Activated CD4-positive, alpha-beta T cell treated with anti-CD3 and anti-CD28 coated beads for 24 hours (primary cell): ENCODE data around the gene STRADB.
"Not testable (repeated sequence)": the region's sequence is repeated elsewhere in the genome, so short reads cannot be mapped to it uniquely, and the experiment has no call there.

ENCODE experiments used
- DNase-seq, 2 donors: peaks; one replicate each; pipeline ENCODE4 v3.0.0-alpha.2; 2020; ENCODE audit warnings: low read depth in 2 of 2

Gene STRADB

DNA sequence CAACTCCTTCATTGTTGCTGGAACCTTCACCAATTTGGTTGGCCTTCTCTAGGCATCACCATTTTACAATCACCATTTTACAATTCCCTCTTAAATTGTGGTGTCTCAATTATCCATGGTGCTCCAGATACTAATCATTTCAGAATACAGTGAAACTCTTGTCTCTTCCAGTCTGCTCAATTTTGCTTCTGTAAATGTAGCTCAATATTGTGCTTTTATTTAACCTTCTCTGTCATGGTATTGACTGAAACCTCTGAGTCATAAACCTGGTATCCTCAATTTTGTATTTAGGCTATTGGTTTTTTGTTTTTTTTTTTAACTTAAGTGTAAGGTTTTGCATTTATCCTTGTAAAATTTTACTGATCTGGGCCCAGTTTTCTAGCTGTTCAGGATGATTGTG is 16.1 kb downstream of the STRADB start:
- DNase-seq: no peak

DNA sequence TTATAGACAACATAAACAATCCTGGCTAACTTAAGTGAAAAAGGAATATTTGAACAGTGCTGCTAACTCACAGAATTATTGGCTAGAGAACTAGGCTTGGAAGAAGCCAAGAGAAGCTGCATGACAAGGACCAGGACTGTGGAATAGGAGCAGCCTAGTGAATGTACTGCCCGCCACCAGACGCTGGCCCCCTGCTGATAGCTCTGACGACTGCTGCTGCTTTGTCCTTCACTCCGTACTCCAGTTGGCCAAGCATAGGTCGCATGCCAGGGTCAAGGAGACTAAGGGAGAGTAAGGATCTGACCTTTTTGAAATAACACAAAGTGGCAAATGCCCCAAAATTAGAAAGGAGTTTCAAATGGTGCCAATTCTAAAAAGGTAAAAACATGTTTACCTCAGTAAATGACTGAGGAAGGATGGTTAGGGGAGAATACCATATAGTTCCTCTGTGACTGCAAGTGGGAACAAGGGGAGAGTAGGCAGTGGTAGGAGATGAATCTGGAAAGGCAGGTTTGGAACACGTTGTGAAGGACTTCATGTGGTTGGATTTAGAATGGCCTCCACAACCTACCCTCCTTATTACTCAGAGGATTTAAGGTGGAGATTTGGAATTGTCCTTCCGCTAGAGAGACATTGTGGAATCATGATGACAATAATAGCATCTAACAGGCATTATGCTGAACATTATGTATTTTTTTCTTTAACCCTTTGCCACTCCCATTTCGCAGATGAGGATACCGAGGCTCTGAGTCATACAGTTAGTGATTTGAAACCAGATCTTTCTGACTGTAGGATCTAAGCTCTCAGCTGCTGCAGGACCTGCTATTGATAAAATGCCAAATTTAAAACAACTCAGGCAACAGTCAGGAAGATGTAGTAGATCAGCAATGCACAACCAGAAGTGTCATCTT is 19.5 kb downstream of the STRADB start:
- no peak for DNase-seq

GRCh38 chr2:201471732-201472393 is 20.3 kb downstream of the STRADB start:
- DNase-seq: no peak

- no peak for DNase-seq
Observed at GRCh38 chr2:201472411-201472810, 20.9 kb downstream of the STRADB start.

GRCh38 chr2:201482543-201482942 is 31.0 kb downstream of the STRADB start:
- DNase-seq: no peak

DNA sequence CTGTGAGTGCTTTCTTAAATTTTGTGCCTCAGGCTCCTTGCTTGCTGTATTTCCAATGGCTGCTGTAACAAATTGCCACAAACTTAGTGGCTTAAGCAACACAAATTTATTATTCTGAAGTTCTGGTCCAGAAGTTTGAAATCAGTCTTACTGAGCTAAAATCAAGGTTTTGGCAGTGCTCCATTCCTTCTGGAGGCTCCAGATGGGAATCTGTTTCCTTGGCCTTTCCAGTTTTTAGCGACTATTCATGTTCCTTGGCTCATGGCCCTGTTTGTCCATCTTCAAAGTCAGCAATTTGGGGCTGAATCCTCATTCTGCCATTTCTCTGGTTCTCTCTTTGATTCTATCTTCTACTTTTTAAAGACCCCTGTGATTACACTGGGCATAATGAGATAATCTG is 31.8 kb downstream of the STRADB start:
- no peak for DNase-seq

GRCh38 chr2:201483758-201484157 is 32.2 kb downstream of the STRADB start:
- DNase-seq: not testable (repeated sequence)

DNA sequence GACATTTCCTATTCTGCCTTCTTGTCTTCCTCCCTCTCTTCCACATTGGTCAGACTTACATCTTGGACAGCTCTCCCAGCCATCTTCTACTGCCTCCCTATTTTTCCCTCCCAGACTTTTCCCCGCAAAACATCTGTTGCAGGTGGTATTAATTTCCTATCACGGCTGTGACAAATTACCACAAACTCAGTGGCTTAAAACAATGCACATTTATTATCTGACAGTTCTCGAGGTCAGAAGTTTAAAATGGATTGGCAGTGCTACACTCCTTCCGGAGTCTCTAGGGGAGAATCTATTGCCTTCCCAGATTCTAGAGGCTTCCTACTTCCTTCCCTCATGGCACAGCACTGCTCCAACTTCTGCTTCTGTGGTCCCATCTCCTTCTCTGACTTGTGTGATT is 33.3 kb downstream of the STRADB start:
- DNase-seq: no peak

DNA sequence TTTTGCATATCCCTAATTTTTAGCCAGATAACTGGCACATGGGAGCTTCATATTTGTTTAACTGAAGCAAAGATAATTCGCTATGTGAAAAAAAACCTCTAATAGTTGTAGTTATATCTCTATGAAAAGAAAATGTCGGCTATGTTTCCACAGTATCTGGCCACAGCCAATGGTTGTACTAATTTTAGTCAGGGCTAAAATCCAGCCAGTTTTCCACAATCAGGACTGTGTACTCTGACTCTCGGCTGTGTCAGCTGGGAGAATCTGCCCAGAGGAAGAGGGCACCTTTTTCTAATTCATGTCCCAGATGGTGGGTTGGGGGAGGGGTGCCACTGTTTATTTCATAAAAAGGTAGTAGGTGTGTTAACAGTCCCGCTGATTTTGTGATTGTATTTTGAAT is 38.8 kb downstream of the STRADB start:
- no peak for DNase-seq

DNA sequence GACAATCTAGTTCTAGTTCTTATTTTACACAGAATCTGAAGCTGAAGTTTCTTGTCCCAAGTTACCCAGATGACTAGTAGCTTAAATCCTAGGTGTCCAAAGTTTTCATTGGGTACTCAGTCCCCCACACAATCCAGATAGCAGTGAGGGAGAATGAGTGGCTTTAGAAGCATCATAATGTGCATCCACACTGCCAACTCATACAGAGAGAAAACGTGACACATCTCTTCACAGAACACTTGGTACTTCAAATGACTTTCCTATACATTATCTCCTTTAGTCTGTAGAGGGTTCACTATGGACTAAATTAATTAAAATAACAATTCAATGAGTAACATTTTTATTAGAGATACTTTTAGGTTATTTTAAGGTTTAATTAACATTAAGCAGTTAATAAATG is 45.2 kb downstream of the STRADB start:
- no peak for DNase-seq

DNA sequence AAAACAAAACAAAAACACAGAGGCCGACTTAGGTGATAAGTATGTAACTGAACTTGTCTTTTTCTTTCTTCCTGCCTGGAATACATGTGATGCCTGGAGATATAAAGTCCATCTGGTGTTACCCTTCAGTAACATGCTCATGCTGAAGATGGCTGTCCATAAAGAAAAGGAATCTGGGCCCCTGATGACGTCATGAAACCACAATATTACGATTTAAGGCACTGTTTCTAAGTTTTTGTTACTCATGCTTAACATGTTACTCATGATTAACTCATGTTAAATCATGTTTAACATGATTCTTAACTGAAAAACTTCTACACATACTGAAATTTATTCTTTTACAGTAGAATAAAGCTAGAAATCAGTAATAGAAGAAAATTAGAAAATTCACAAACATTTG is 49.0 kb downstream of the STRADB start:
- no peak for DNase-seq

DNA sequence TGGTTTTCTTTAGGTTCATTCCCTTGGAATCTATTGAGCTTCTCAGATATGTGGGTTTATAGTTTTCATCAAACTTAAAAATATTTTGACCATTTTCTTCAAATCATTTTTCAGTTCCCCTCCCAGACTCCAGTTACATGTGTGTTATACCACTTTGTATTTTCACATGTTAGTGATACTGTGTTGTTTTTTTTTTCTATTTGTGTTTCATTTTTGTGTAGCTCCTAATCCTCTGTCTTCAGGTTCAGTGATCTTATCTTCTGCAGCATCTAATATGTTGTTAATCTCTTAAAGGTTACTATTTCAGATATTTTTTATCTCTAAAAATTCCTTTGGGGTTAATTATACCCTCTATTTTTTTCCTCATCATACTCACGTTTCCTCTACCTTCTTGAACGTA is 51.2 kb downstream of the STRADB start:
- no peak for DNase-seq

- DNase-seq: peak; percentile 0 to 13
Observed at GRCh38 chr2:201507725-201508124, 56.2 kb downstream of the STRADB start.

- DNase-seq: no peak
Observed at GRCh38 chr2:201513271-201513670, 61.7 kb downstream of the STRADB start.

DNA sequence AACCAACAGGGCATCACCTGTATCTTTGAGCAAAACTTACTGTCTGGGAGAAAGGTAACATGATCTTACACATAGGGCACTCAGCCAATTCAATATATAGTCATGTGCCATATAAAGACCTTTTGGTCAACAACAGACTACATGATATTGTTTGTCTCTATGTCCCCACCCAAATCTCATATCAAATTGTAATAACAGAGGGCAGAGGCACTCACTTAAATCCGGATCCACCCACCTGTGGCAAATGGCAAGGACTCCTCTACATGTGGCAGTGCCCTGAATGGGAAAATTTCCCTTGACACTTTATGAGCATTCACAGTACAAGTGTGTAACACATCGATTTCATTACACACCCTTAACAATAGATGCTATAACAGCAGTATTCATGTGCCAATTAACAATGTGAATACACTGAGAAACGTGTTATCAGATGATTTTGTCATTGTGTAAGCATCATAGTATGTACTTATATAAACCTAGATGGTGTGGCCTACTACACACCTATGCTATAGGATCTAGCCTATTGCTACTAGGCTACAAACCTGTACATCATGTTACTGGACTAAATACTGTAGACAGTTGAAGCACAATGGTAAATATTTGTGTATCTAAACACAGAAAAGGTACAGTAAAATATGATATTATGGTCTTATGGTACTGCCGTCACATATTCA is 64.2 kb downstream of the STRADB start:
- DNase-seq: no peak

- DNase-seq: no peak
Observed at GRCh38 chr2:201517094-201517493, 65.6 kb downstream of the STRADB start.

GRCh38 chr2:201520201-201520600 is 68.7 kb downstream of the STRADB start:
- DNase-seq: no peak

GRCh38 chr2:201522965-201523364 is 71.4 kb downstream of the STRADB start:
- no peak for DNase-seq

DNA sequence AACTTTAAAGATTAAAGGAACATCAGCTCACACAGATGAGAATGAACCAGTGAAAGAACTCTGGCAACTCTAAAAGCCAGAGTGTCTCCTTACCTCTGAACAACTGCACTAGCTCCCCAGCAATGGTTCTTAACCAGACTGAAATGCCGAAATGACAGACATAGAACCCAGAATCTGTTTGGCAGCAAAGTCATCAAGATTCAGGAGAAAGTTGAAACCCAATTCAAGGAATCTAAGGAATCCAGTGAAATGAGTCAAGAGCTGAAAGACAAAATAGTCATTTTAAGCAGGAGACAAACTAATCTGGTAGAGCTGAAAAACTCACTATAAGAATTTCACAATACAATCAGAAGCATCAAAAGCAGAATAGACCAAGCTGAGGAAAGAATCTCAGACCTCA is 72.0 kb downstream of the STRADB start:
- no peak for DNase-seq
